NCI-H345 treated with DMSO at 0.1 percent for 48 hours (cell line): ENCODE data around the gene FBXW8.
"Not testable (repeated sequence)": the region's sequence is repeated elsewhere in the genome, so short reads cannot be mapped to it uniquely, and the experiment has no call there.

Experiments
- DNase-seq: peaks from one replicate; lab custom pipeline; 2025; ENCODE audit not compliant: unreplicated experiment; lab: John Stamatoyannopoulos, UW

Gene FBXW8

DNA sequence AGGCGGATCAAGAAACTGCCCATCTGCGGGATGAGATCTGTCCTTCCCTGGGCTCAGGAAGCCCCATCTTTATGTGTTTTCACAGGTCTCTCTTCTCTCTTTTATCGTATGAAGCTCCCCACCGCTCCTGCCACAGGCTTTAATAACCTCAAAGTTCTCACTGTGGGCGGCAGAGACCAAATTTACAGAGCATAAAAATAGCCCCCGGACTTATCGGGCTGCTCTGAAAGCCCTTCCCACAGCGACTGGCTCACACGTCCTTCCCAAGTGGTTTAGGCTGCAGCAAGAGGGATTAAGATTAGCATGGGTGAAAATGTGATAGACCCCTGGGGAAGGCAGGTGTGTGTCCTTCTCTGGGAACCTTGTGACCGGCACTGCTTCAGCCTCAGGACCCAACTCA, 140.6 kb downstream of the FBXW8 start:
- no peak for DNase-seq

DNA sequence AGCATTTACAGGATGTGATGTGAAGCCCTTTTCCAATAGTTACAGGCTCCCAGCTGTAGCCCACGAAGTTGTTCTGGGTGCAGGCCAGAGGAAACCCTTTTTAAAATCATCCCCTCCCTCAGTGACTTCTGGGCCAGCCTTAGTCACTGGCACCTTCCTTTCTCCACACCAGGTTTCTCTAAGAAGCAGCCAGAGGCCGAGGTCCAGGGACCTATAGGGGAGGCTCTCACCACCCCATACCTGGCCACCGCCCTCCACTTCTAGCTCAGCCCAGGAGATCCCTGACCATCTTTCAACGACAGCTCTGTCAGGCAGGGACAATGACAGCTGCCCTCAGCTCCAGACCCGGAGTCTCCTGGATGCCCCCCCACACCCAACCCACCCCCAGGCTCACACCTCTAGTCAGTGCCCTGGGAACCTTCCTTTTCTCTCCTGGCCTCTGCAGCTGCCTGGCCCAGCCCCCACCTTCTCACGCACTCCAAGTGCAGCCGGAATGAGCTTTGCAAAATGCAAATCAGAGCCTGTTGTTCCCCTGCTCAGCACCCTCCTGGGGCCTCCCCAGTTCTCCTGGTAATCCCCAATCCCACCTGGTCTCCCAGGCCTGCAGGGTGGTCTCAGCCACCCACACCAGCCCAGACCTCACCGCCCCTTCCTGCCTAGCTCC, 141.8 kb downstream of the FBXW8 start:
- DNase-seq, result no peak

DNA sequence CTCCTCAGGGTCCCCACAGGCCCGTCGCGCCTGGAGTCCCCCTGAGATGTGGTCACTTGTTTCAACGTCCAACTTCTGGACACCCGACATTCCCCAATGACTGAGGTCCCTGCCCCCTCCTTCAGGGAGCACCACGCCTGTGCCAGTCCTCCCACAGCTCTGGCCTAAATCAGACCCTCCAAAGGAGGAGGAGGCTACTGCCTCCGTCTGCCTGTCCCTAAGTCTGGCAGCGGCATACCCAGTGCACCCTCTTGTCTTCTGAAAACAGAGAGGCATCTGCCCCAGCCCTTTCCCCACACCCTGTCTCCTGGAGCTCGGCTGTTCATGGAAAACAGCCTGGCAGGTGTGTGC, 142.3 kb downstream of the FBXW8 start:
- DNase-seq, result no peak

DNA sequence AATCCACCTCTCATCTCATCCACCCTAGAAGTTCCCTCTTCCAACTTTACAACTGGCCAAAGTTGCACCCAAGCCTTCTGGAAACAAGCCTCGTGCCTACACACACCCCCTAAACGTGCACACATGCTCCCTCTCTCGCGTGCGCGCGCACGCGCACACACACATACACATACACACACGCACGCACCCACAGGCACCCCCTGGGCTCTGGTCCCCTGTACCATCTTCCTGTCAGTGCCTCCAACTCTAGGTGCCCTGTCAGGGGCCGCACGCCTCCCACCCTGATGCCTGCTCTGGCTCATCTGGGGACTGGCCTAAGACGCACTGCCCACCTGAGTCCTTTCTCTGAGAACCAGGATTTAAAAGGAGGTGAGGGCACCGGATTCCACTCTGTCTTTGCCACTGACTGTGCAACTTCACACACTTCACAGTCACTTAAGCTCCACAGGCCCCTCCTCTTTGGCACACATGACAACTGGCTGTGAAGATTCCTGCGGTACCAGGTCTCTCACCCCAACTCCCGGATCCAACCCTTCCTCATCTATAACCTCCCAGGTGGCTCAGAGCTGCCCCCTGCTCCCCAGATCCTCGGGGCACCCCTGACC, 142.9 kb downstream of the FBXW8 start:
- no peak for DNase-seq

DNA sequence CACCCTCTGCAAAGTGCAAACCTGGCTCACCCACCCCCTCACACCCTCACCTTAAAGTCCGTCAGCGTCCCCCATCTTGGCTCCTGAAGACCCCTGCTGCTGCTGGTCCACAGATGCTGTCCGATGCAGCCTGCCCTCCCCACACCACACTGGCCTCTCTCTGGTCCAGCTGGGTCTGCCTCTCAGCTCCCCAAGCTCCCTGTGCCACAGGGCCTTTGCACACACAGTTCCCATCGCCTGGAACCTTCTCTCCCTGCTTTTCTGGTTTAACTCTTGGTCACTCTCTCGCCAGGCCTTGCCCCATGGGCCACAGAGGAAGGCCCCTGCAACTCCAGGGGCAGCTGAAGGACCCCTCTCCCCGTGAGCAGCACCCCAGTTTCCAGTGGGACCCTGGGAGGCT, 143.5 kb downstream of the FBXW8 start:
- DNase-seq, result no peak

DNA sequence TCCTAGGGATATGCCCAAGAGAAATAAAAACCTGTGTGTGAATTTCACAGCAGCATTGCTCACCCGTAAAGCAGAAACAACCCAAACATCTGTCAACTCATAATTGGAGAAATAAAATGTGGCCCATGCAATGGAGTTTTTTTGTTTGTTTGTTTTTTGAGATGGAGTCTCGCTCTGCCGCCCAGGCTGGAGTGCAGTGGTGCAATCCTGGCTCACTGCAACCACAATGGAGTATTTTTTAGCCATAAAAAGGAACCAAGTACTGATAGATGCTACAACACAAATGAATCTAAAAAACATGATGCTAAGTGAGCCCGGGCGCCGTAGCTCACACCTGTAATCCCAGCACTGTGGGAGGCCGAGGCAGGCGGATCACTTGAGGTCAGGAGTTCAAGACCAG, 146.9 kb downstream of the FBXW8 start:
- DNase-seq, result not testable (repeated sequence)

DNA sequence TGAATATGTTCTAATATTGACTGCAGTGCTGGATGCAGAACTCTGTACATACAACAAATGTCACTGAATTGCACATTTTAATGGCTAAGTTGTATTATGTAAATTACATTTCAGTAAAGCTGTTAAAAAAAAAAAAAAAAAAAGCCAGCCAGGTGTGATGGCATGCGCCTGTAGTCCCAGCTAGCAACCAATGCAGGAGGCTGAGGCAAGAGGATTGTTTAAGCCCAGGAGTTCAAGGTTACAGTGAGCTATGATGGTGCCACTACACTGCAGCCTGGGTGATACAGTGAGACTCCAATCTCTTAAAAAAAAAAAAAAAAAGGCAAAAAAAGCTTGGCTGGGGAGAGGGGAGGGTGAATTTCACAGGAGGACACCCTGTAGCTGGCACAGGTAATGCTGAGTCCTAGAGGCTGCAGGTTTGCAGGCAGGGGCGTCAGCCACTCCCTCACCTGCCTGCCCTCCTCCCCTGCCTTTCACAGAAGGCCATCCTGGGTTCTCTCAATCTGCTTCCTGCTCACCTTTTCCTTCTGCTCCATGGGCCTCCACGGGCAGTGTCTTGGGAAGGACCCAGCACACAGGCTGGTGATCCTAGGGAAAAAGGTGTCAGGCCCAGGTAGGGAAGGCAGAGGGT, 147.8 kb downstream of the FBXW8 start:
- DNase-seq, result no peak

DNA sequence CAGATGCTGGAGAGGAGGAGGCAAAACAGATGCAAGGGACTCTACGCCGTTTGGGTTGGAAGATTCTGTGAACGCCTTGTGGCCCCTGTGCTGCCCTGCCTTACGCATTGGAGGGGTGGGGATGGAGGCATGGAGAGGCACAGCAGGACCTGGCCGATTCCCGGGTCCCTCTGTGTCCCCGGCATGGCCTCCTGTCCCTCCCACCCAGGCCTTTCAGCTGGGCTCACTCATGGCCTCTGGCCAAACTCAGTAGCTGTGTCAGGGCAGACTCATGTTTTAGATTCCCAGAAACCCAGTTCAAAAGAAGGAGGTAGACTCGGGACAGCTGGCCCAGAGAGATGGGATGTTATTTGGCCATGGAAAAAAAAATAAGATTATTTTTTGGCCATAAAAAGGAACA, 148.4 kb downstream of the FBXW8 start:
- no peak for DNase-seq

DNA sequence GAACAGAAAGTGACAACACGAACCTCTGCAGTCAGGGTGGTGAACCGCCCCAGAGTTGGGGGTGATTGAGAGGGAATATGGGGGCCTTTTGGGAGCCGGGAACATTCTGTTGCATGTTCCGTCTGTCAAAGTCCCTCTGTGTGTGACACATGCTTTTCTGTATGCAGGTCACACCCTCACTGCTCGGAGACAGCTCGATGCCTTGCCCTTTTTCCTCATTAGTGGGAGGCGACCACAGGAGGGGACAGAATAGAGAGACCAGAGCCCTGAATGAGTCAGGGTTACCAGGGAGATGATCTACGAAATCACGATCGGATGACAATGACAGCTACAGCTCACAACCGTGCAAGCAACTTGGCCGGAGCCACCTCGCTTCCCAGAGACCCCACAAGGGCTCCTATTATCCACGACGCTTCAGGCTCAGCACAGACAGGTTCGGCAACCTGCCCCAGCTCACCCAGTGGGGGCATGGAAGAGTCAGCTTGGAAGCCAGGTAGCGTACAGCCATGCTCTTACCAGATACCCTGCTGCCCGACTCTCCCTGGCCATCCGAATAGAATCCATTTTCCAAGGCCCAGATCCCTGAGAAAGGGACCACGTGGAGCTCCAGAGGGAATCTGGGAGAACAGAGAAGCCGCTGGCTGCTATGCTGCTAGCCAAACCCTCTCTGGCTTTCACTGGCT, 149.6 kb downstream of the FBXW8 start:
- DNase-seq, result no peak

DNA sequence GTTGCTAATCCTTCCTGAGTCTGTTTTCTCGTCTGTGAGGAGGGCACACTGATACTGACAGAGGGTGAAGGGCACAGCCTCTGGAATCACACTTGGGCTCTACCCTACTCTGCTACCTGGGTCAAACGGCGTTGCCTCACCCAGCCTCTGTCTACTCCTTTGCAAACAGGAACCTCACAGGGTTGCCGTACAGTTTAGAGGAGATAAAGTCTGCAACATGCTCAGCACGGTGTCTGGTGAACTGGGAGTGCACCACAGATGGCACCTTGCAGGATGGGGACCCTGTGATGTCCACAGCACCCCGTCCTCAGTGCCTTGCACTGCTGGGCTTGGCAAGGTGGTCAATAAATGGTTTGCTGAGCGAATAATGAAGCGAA, 150.2 kb downstream of the FBXW8 start:
- no peak for DNase-seq

DNA sequence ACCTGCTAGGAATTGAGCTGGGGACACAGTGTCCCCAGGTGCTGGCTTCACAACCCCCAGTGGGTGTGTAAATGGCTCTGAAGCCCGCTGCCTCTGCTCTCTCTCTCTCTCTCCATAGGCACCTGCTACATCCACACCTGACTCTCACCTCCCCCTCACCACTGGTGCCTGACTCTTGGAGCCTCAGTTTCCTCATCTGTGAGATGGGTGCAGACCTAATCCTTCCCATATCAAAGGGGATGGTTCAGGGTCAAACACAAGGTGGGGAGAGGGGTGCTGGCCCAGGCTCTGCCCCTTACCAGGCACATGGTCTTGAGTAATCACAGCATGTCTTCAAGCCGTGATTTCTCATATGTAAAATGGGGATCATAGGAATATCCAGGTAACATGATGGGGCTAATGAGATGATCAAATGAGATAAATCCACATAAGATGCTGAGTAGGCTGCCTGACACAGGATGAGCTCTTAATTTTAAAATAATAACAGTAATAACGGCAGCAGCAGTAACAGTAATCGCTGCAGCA, 150.9 kb downstream of the FBXW8 start:
- no peak for DNase-seq

DNA sequence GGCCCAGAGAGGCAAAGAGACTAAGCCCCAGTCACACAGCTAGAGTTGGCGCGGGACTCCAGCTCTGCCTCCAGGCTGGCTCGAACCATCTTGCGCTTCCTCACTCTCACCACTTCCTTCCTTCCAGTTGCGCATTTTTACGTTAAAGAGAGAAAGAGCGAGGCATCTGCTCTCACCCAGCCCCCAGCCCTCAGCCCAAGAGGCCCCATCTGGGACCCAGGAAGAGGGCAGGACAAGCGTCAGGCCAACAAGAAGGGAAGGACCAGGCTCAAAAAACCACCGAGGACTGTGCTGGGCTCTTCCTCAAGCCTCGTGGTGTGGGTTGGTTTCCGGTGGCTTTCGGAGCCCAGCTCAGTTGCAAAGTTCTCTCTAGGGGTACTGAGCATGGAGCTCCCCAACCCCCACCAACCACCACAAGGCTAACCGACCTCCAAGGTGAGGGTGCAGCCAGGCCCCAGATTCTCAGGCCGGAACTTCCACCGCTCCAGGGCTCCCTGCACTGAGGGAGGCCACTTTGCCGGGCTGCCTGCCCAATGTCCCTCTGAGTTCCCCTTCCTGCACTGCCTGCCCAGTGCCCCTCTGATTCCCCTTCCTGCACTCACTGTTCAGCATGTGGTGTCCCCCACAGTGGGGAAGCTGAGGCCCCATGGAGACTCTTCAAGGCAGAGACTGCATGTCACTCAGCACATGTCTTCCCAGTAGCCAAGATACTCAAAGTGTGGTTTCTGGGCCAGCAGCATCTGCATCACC, 152.6 kb downstream of the FBXW8 start:
- DNase-seq, result no peak

DNA sequence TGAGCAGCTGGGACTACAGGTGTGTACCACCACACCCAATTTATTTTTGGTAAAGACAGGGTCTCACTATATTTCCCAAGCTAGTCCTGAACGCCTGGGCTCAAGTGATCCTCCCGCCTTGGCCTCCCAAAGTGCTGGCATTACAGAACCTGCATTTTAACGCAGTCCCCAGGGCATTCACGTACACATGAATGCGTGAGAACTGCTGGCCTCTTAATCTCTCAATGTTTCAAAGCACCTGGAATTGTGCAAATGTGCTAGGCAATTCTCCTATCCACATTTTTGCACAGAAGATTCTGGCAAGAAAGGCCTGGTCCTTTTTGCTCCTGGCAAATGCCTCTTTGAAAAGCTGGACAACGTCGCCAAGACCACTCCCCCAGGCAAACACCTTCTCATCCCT, 153.3 kb downstream of the FBXW8 start:
- DNase-seq, result no peak

DNA sequence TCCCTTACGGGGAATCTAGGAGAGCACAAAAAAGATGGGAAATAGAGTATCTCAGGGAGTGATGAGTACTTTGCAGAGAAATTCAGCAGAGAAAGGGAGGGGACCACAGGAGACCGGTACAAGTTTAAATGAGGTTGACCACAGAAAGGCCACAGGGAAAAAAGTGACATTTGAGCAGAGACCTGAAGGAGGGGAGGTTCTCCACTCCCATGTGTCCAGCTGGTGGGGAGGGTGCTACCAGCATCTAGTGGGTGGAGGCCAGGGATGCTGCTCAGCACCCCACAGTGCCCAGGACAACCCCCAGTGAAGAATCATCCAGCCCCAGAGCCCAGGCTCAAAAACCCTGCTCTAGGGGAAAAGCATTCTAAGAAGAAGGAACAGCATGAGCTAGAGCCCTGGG, 153.8 kb downstream of the FBXW8 start:
- no peak for DNase-seq

DNA sequence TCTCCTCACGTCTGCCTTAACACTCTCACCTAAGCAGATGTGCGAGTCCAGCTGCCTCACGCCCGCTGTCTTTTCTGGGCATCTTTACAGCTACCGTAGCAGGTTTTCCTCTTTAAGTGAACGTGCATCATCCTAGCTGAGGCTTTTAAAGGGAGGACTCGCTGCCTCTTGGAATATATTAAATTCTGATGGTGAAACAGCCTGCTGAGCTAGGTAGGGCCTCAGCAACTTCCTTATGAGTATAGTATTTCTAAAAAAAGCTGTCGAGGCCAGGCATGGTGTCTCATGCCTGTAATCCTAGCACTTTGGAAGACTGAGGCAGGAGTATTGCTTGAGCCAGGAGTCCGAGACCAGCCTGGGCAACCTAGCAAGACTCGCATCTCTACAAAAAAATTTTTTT, 156.3 kb downstream of the FBXW8 start:
- no peak for DNase-seq

DNA sequence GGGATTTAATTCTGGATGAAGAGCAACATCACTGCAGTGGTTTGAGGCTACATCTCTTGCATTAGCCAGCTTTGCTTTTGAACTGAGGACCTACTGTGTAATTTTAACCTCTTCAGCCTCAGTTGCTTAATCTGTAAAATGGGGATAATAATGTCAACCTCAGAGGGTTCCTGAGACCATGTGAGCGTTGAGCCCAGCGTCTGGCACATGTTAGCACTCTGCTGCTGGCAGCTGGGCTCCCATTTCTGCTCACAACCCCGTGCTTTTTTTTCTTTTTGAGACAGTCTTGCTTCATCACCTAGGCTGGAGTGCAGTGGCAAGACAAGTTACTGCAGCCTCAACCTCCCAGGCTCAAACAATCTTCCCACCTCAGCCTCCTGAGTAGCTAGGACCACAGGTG, 156.9 kb downstream of the FBXW8 start:
- no peak for DNase-seq

DNA sequence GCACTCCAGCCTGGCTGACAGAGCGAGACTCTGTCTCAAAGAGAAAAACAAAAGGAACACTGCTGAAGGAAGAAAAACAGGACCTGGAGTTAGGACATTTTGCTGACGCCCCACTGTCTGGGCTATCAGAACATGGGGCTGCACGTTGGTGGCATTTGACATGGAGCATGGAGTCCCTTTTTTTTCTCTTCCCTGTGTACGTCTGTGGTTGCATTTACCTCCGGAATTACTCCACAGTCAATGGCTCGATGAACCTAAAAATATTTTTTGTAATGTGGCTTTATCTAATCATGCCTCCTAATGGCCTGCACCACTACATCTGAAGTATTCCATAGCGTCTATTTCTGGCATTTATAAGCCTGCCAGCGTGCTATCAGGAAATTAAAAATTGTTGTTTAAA, 157.7 kb downstream of the FBXW8 start:
- DNase-seq, result no peak

DNA sequence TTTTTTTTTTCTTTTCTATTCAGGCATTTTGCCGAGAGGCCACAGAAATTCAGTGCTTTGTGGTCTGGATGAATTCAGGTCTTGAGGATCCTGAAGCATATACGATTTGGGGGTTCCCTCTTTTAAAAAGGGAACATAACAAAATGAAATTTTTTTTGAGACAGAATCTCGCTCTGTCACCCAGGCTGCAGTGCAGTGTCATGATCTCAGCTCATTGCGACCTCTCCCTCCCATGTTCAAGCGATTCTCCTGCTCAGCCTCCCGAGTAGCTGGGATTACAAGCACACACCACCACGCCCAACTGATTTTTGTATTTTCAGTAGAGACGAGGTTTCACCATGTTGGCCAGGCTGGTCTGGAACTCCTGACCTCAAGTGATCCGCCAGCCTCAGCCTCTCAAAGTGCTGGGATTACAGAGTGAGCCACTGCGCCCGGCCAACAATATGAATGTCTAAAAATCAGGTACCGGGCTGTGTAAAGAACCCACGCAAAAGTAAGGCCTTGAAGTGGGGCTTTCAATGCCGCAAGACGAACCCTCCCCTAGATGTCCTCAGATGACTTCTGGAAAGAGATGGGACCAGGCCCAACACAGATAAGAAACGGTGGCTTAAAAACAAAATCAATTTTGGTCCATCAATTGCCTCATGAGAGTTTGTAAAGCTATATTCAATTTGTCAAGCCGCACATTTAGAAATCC, 158.5 kb downstream of the FBXW8 start:
- DNase-seq, result no peak

DNA sequence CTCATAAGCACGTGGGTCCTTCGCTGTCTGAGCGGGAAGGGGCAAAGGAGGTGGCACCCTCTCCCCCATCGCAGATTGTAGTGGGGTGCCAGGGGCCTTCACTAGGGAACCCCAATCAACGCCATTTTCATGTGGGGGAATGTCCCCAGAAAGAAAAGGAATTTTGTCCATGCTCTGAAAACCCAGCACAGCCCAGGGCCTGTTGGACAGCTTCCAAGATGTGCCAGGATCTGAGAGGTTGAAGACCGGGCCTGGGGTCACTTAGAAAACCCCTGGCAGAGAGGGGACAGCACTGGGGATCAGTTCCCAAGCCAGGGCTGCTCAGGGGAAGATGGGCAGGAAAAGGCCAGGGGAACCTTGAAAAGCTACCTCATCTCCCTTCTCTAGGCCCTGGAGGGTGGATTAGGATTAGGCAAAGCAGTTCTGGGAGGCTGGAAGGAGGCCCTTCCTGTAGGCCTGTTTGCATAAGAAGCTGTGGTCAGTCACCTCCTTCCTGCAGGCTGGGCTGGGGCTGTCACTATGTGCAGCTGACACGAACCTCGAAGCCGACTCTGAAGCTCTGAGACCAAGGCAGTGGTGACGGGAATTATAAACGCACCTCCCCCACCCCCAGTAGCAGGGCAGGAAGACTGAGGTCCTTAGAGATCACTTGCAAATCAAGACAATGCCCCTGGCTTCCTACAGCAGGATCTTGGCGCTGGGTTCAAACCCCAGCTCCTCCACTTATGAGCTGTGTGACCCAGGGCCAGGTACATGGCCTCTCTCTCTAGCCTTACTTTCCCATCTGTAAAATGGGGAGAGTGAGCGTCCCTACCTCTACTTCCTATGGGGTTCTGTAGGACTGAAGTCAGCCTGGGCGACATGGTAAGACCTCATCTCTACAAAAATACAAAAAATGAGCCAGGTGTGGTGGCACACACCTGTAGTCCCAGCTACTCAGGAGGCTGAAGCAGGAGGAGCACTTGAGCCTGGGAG, 159.5 kb downstream of the FBXW8 start:
- DNase-seq, result no peak

DNA sequence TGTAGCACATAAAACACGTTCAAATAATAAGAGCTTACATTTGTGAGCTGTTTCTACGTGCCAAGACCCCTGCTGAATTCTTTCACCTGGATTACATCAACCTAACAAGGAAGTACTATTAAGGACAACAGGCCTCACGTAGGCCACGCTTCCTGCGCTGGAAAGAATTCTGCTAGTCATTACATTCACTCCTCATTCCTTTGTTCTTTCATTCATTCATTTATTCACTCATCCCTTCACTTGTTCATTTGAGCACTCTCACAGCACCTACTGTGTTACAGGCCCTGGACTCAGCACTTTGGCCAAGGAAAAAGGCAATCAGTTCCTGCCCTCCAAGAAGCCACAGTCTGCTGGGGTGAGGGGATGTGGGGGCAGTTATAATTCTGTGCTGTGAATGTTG, 160.3 kb downstream of the FBXW8 start:
- no peak for DNase-seq
